ENCODE data around the gene BRWD1. TPM values are rescaled to one million over a fixed set of nuclear protein-coding genes. Genes with fewer than 3 reads are reported as not detected.
"Not testable (repeated sequence)": the region's sequence is repeated elsewhere in the genome, so short reads cannot be mapped to it uniquely, and the experiment has no call there.

BRWD1 gene
- total RNA-seq, 1 donor from 2014 or later = 41.0 TPM

DNA sequence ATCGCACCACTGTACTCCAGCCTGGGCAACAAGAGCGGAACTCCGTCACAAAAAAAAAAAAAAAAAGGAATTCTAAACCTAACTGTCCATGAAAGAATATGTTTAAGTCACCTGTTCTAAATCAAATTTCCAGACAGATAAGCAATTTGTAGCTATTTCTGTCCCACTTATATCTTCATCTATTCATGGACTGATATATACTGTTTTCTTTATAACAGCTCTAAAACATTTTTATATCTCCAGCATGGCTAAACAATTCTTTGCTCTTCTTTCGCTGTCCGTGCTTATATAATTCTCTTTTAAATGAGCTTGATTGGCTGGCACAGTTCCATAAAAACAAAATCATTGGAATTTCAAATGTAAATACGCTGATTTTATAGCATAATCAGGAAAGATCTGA lies 30.5 kb downstream of the BRWD1 start:
- no peak for DNase-seq (ENCODE audit: low spot score)

GRCh38 chr21:39281853-39282252 lies 31.6 kb downstream of the BRWD1 start:
- DNase-seq (ENCODE audit: low spot score) = no peak

DNA sequence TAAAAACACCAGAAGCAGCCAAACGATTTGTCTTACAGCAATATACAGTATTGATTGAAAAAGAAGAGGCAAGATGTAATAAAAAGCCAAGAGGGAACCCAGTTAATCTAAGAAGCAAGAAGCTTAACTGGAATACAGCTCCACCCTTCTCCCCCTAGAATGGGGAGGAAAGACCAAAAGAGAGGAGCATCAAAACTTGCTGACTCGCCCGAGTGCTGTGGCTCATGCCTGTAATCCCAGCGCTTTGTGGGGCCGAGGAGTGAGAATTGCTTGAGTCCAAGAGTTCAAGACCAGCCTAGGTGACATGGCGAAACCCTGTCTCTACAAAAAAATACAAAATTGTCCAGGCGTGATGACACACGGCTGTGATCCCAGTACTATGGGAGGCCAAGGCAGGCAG lies 32.2 kb downstream of the BRWD1 start:
- DNase-seq (ENCODE audit: low spot score) = no peak

DNA sequence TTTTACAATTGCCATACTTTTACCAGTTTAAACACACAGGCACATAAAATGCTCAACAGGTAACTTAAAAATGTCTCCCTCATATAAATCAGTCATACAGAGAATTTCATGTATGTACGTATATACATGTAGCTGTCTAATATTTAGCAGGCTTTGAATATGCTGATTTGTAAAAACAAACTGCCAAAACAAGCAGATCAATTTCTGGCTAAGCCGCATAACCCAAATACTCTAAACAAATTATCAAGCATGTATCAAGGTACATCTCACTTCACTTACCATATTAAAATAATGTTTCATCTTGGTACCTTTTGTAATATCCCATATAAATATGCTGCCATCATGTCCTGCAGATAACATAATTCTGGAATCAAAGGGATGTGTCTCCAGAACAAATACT lies 43.8 kb downstream of the BRWD1 start:
- DNase-seq (ENCODE audit: low spot score) = no peak

GRCh38 chr21:39265603-39266002 lies 47.8 kb downstream of the BRWD1 start:
- DNase-seq (ENCODE audit: low spot score) = no peak

- no peak for DNase-seq (ENCODE audit: low spot score)
Measured at GRCh38 chr21:39263372-39263771, 50.1 kb downstream of the BRWD1 start.

GRCh38 chr21:39258207-39258606 lies 55.2 kb downstream of the BRWD1 start:
- no peak for DNase-seq (ENCODE audit: low spot score)

- DNase-seq (ENCODE audit: low spot score) = no peak
Measured at GRCh38 chr21:39251326-39251725, 62.1 kb downstream of the BRWD1 start.

- DNase-seq (ENCODE audit: low spot score) = no peak
Measured at GRCh38 chr21:39238275-39238674, 75.2 kb downstream of the BRWD1 start.

- DNase-seq (ENCODE audit: low spot score) = no peak
Measured at GRCh38 chr21:39232861-39233291, 80.6 kb downstream of the BRWD1 start.

DNA sequence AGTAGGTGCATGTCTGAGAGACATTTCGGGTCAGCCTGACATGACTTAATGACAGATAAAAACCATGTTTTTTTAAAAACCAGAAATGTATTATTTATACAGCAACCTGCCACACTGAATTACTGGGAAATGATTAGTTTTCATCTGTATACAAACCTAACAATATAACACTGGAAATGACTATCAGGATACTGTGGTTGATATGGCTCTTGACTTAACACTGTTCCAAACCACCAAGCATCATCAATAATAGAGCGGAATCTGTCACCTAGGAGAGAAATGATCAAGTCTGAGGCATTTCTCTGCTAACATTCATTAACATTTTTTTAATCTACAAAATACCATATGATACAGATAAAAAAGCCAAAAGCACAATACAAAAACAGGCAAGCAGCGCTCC lies 88.5 kb downstream of the BRWD1 start:
- DNase-seq (ENCODE audit: low spot score) = no peak

DNA sequence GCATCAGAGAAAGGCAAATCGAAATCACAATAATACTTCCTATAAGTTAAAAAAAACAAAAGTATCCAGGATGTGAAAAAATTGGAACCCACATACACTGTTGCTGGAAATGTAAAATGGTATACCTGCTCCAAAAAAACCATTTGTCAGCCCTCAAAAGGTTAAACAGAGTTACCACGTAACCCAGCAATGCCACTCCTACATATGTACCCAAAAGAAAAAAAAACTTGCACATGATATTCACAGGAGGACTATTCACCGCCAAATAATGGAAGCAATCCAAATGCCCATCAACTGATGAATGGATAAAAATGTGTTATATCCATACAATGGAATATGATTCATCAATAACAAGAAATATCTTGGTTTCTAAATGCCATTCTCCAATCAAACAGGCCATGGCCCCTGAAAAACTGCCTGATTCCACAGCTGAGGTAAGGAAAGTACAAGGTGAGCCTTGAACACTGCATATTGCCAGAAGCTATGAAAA lies 91.4 kb downstream of the BRWD1 start:
- DNase-seq (ENCODE audit: low spot score) = no peak

- no peak for DNase-seq (ENCODE audit: low spot score)
Measured at GRCh38 chr21:39221282-39221996, 92.0 kb downstream of the BRWD1 start.

DNA sequence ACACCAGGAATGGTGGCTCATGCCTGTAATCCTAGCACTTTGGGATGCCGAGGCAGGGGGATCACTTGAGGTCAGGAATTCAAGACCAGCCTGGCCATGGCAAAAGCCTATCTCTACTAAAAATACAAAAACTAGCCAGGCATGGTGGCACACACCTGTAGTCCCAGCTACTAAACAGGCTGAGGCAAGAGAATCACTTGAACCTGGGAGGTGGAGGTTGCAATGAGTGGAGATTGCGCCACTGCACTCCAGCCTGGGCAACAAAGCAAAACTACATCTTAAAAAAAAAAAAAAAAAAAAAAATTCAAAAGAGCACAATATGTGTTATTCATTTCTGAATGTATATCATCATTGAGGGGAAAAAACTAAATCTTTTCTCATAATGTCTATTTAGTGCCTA lies 92.6 kb downstream of the BRWD1 start:
- not testable (repeated sequence) for DNase-seq (ENCODE audit: low spot score)

GRCh38 chr21:39220150-39220549 lies 93.3 kb downstream of the BRWD1 start:
- DNase-seq (ENCODE audit: low spot score) = no peak

DNA sequence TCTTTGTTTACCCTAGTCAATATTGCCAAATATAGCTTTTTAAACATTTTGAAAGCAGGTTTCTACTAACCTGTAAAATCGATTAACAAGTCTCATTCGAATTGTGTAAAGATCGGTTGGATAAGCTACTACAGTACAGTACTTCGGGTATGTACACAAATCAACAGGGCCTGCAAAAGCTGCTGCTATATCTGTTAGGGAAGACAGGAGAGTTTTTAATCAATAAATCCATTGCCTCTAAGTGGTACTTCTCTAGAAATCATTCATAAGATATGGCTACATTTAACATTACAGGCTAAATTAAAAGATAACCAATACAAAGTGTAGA lies 95.4 kb downstream of the BRWD1 start:
- DNase-seq (ENCODE audit: low spot score) = no peak

- no peak for DNase-seq (ENCODE audit: low spot score)
Measured at GRCh38 chr21:39217356-39218081, 95.9 kb downstream of the BRWD1 start.

GRCh38 chr21:39216290-39216689 lies 97.1 kb downstream of the BRWD1 start:
- no peak for DNase-seq (ENCODE audit: low spot score)

DNA sequence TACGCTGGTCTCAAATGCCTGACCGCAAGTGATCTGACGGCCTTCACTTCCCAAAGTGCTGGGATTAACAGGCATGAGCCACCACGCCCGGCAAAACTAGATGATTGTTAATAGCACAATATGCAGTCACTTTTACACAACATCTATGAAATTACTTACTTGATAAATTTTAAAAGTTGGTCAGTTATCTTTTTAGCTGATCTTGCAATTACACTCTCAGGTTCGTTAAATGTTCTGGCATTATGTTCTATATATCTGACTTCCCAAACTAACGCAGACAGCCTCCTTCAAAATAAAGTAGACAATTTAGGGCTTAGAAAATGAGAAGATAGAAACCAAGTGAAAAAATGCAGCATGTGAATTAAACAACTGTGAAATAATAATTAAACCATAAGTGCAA lies 98.4 kb downstream of the BRWD1 start:
- no peak for DNase-seq (ENCODE audit: low spot score)

DNA sequence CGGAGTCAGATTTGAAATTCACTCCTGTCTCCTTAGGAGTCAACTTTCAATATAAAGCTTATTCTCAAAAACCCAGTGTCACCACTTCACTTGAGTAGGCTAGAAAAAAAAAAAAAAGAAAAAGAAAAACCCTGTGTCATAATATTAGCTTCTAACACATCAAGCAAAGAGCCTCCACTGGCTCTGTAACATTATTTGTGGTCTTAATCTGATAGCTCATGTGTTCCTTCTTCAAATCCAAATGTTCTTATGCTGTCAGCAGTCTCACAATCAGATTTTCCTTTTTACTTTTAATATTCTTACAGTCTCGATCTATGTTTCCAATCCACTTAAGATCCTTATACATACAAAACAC lies 104.1 kb downstream of the BRWD1 start:
- DNase-seq (ENCODE audit: low spot score) = no peak

- DNase-seq (ENCODE audit: low spot score) = no peak
Measured at GRCh38 chr21:39208624-39209333, 104.7 kb downstream of the BRWD1 start.

DNA sequence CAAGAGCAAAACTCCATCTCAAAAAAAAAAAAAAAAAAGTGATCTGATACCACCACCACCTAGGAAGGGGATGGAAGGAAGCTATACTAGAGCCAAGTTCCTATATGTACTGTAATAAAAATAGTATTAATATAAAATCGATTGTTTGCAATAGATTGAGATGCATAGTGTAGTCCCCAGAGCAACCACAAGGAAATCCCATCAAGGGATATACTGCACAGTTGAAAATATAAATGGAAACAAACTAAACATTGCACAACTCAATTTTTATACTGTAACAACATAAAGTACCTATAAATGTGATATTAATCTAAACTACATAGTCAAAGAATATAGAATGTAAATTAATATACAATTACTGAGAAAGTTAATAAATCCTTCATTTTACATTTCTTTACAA lies 109.3 kb downstream of the BRWD1 start:
- no peak for DNase-seq (ENCODE audit: low spot score)

DNA sequence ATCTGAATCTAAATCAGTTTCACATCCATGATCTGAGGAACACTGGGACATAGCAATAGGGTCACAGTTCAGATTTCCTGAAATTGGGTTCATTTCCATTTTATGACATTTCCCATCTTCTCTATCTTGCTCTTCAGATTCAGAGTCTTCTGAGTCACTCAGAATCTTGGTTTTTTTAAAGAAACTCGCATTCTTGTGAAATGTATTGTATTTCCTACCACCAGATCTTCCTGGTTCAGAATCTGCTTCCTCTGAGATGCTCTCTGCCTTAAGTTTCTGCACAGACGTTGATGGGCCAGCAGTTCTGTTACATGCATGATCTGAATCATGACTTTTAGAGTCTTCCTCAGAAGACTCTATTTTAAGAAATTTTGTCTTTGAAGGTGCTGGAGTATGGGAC lies 114.6 kb downstream of the BRWD1 start:
- DNase-seq (ENCODE audit: low spot score) = no peak
